Measurements from ENCODE around the gene LSM4. TPM values are rescaled to one million over a fixed set of nuclear protein-coding genes. Genes with fewer than 3 reads are reported as not detected.

The LSM4 gene
- total and polyA plus RNA-seq, 2 of the 13 experiments (the other 11 are each of a cell fraction or from before 2014, with no cell fraction given), result 65.8 to 166 TPM

GRCh38 chr19:18322759-18323460 lies at the start of gene LSM4 (continued):
- TF ChIP-seq HOMEZ (CRISPR knock-in tag; IDR thresholded peaks at IDR 0.05; ENCODE audit: low read depth) (peak; percentile 21; the same call in 1 of the 2 replicates), ZNF576 (CRISPR knock-in tag; IDR thresholded peaks at IDR 0.05) (no peak), BORCS8-MEF2B (CRISPR knock-in tag; IDR thresholded peaks at IDR 0.05) (peak; percentile 73), DMAP1 (CRISPR knock-in tag; IDR thresholded peaks at IDR 0.05) (peak; percentile 84), PCBP1 (IDR thresholded peaks at IDR 0.05; ENCODE audit: borderline replicate concordance, low read depth, low read length) (no peak), MXD4 (CRISPR knock-in tag; IDR thresholded peaks at IDR 0.05) (peak; percentile 72), NFAT5 (CRISPR knock-in tag; IDR thresholded peaks at IDR 0.05) (peak; percentile 64; the same call in 1 of the 2 replicates), THAP9 (CRISPR knock-in tag; IDR thresholded peaks at IDR 0.05; ENCODE audit: borderline replicate concordance) (no peak), MAFK (conservative IDR thresholded peaks at IDR 0.05 in 1 of 2, IDR thresholded peaks at IDR 0.05 in 1 of 2; ENCODE audit: low read length in 2 of 2) (0 out of 4 replicates have a peak, but pooled peaks of 1 of the 2 experiments have one; percentile 8), ZNF800 (CRISPR knock-in tag; IDR thresholded peaks at IDR 0.05) (peak; percentile 41), ZKSCAN8 (CRISPR knock-in tag; IDR thresholded peaks at IDR 0.05; ENCODE audit: borderline replicate concordance) (no peak), ATF5 (CRISPR knock-in tag; IDR thresholded peaks at IDR 0.05; ENCODE audit: low read depth) (no peak), YY1 (IDR thresholded peaks at IDR 0.05; ENCODE audit: insufficient read depth, insufficient replicate concordance, low read depth, low read length) (peak; percentile 74), NFKBIZ (CRISPR knock-in tag; IDR thresholded peaks at IDR 0.05) (no peak), ZNF296 (CRISPR knock-in tag; conservative IDR thresholded peaks at IDR 0.05) (no peak)
